HEK293 (cell line): ENCODE data around the gene PCCA.

Experiments
- CTCF ChIA-PET: fragments of 350-600 bp; formaldehyde crosslinking; extraction: SDS; loops from one replicate; lab custom pipeline; 2021; ENCODE audit warnings: antibody characterized with exemption; lab: Yijun Ruan, JAX
- POLR2A ChIA-PET: fragments of 300-600 bp; formaldehyde crosslinking; extraction: SDS; loops from one replicate; lab custom pipeline; 2020; ENCODE audit warnings: antibody characterized with exemption, inconsistent platforms; lab: Yijun Ruan, JAX
- H3K27ac ChIP-seq: fragments of 200-500 bp; sonication (Bioruptor generic); 2 replicates; pipeline ENCODE4 v1.5.1; 2014; ENCODE audit warnings: low read depth, low read length, control low read depth, inconsistent platforms; ENCODE audit errors: extremely low read depth
- H3K36me3 ChIP-seq, 2 experiments: fragments of 200-500 bp in 1 of 2; sonication (Bioruptor generic) in 1 of 2; 1 replicate in 1 of 2; 2 replicates in 1 of 2; pipeline ENCODE4 v1.5.1; 2014 to 2017; ENCODE audit warnings: inconsistent platforms in 2 of 2, low read length in 2 of 2; ENCODE audit not compliant: control insufficient read depth in 2 of 2, insufficient read depth in 1 of 2
- H3K4me1 ChIP-seq: fragments of 200-500 bp; sonication (Bioruptor generic); 2 replicates; pipeline ENCODE4 v1.5.1; 2014; ENCODE audit warnings: mild to moderate bottlenecking, low read length, inconsistent platforms; ENCODE audit not compliant: control insufficient read depth, insufficient read depth
- H3K4me3 ChIP-seq: 2 replicates; pipeline ENCODE4 v1.5.1; 2011; ENCODE audit warnings: low read depth, mild to moderate bottlenecking, control low read depth, low read length, moderate library complexity
- H3K9me3 ChIP-seq: fragments of 200-500 bp; sonication (Bioruptor generic); 2 replicates; pipeline ENCODE4 v1.5.1; 2014; ENCODE audit warnings: low read depth, low read length, inconsistent platforms; ENCODE audit not compliant: control insufficient read depth, insufficient read depth
- OSR2 ChIP-seq: fragments of 450-650 bp; formaldehyde crosslinking; IDR thresholded peaks from 2 replicates; pipeline ENCODE4 v1.5.1; 2016; ENCODE audit warnings: missing biosample characterization, missing genetic modification characterization
- ZBTB1 ChIP-seq: fragments of 450-650 bp; formaldehyde crosslinking; IDR thresholded peaks from 2 replicates; pipeline ENCODE4 v1.5.1; 2016; ENCODE audit warnings: missing biosample characterization, missing genetic modification characterization
- ZBTB17 ChIP-seq: fragments of 450-650 bp; formaldehyde crosslinking; IDR thresholded peaks from 2 replicates; pipeline ENCODE4 v1.5.1; 2016; ENCODE audit warnings: missing biosample characterization, missing genetic modification characterization
- ZNF10 ChIP-seq: fragments of 450-650 bp; formaldehyde crosslinking; IDR thresholded peaks from 2 replicates; pipeline ENCODE4 v1.5.1; 2017; ENCODE audit warnings: missing biosample characterization, missing genetic modification characterization
- ZNF175 ChIP-seq: fragments of 450-650 bp; formaldehyde crosslinking; IDR thresholded peaks from 2 replicates; pipeline ENCODE4 v1.5.1; 2016; ENCODE audit warnings: missing biosample characterization, missing genetic modification characterization
- ZNF202 ChIP-seq: fragments of 450-650 bp; formaldehyde crosslinking; IDR thresholded peaks from 2 replicates; pipeline ENCODE4 v1.5.1; 2016; ENCODE audit warnings: missing biosample characterization, missing genetic modification characterization, borderline replicate concordance
- ZNF37A ChIP-seq: fragments of 450-650 bp; IDR thresholded peaks from 2 replicates; pipeline ENCODE4 v1.5.1; 2018; ENCODE audit warnings: missing biosample characterization, missing genetic modification characterization
- ZNF391 ChIP-seq: fragments of 450-650 bp; formaldehyde crosslinking; IDR thresholded peaks from 2 replicates; pipeline ENCODE4 v1.5.1; 2016; ENCODE audit warnings: low read depth, missing biosample characterization, missing genetic modification characterization, borderline replicate concordance
- ZNF549 ChIP-seq: fragments of 450-650 bp; IDR thresholded peaks from 2 replicates; pipeline ENCODE4 v1.5.1; 2018; ENCODE audit warnings: missing biosample characterization, missing genetic modification characterization, mild to moderate bottlenecking, inconsistent platforms, moderate library complexity
- ZNF596 ChIP-seq: fragments of 450-650 bp; IDR thresholded peaks from 2 replicates; pipeline ENCODE4 v1.5.0; 2018; ENCODE audit warnings: missing biosample characterization, mild to moderate bottlenecking, missing genetic modification characterization, moderate library complexity
- ZNF660 ChIP-seq: fragments of 450-650 bp; IDR thresholded peaks from 2 replicates; pipeline ENCODE4 v1.5.1; 2018; ENCODE audit warnings: missing biosample characterization, mild to moderate bottlenecking, missing genetic modification characterization
- ZSCAN16 ChIP-seq: fragments of 450-650 bp; formaldehyde crosslinking; IDR thresholded peaks from 2 replicates; pipeline ENCODE4 v1.5.1; 2016; ENCODE audit warnings: missing biosample characterization, missing genetic modification characterization
- TF ChIP-seq, protein P1 (sequence below): fragments of 450-650 bp; formaldehyde crosslinking; IDR thresholded peaks from 2 replicates; pipeline ENCODE4 v1.5.1; 2016; ENCODE audit warnings: missing biosample characterization, missing genetic modification characterization
- TF ChIP-seq, protein P2 (sequence below): fragments of 450-650 bp; formaldehyde crosslinking; IDR thresholded peaks from 2 replicates; pipeline ENCODE4 v1.5.1; 2017; ENCODE audit warnings: missing biosample characterization, missing genetic modification characterization
- TF ChIP-seq, protein P3 (sequence below): fragments of 450-650 bp; formaldehyde crosslinking; IDR thresholded peaks from 2 replicates; pipeline ENCODE4 v1.5.1; 2017; ENCODE audit warnings: missing biosample characterization, missing genetic modification characterization
- TF ChIP-seq, protein P4 (sequence below): fragments of 450-650 bp; formaldehyde crosslinking; IDR thresholded peaks from 2 replicates; pipeline ENCODE4 v1.5.1; 2016; ENCODE audit warnings: missing biosample characterization, missing genetic modification characterization, low read depth
- TF ChIP-seq, protein P5 (sequence below): fragments of 450-650 bp; formaldehyde crosslinking; IDR thresholded peaks from 2 replicates; pipeline ENCODE4 v1.5.1; 2017; ENCODE audit warnings: missing biosample characterization, missing genetic modification characterization

The PCCA gene

DNA sequence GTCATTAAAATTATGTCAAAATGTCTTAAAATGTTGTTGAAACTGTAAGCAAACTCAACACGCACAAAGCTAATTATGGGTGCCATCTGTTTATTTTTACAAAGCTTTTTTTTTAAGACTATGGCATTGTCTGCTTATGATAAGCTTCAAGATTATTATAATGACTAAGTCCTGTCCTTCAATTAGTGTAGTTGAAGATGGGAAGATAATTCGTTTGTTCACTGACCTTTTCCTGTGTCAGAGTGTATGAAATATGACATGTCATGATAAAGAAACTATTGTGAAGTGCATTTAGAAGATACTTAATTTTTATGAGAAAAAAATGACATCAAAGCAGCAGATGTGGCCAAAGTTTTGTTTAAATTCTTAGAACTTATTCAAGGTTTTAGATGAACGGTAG is 211.3 kb downstream of the PCCA start:
- Histone ChIP-seq H3K27ac (no peak overlapping the region), H3K4me3 (no peak overlapping the region), H3K9me3 (no peaks in the 10 kb centered on the region), H3K4me1 (no peaks in the 10 kb centered on the region; the same call in 1 of the 2 replicates), H3K36me3 (no peaks in the 10 kb centered on the region)
- ChIA-PET POLR2A (no interaction called here), CTCF (no interaction called here)
- no peak for TF ChIP-seq ZNF175 (tag by site-specific recombination)
- no peak for TF ChIP-seq ZNF202
- TF ChIP-seq ZNF549 (tag by site-specific recombination), result no peak
- TF ChIP-seq, protein P1, sequence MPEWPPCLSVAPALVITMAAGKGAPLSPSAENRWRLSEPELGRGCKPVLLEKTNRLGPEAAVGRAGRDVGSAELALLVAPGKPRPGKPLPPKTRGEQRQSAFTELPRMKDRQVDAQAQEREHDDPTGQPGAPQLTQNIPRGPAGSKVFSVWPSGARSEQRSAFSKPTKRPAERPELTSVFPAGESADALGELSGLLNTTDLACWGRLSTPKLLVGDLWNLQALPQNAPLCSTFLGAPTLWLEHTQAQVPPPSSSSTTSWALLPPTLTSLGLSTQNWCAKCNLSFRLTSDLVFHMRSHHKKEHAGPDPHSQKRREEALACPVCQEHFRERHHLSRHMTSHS, result no peak
- TF ChIP-seq ZNF37A (tag by site-specific recombination), result no peak
- no peak for TF ChIP-seq ZSCAN16 (tag by site-specific recombination)
- TF ChIP-seq, protein P2, sequence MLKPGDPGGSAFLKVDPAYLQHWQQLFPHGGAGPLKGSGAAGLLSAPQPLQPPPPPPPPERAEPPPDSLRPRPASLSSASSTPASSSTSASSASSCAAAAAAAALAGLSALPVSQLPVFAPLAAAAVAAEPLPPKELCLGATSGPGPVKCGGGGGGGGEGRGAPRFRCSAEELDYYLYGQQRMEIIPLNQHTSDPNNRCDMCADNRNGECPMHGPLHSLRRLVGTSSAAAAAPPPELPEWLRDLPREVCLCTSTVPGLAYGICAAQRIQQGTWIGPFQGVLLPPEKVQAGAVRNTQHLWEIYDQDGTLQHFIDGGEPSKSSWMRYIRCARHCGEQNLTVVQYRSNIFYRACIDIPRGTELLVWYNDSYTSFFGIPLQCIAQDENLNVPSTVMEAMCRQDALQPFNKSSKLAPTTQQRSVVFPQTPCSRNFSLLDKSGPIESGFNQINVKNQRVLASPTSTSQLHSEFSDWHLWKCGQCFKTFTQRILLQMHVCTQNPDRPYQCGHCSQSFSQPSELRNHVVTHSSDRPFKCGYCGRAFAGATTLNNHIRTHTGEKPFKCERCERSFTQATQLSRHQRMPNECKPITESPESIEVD (tag by site-specific recombination), result 0 out of 2 replicates have a peak, but pooled peaks have one; percentile 11

DNA sequence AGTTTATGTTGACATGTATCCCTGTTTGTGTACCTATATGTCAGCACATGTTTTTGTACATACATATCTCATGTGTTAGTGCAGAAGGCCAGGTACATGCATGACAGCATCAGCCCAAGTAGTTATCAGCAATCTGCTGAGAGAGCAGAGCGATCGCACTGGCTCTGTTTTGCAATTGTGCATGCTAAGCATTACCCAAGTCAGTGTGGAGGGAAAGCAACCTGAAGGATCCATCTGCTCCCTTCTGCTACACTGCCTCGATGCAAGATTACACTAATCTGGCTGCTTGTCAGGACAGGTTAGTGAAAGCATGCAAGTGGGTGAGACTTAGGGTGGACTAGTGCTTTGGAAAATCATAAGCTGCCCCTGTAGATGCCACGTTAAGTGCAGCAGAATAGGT is 211.8 kb downstream of the PCCA start:
- CTCF ChIA-PET, result interaction anchor here (0.7 kb wide), 1 partner anchor 170 kb away, joined by 3 read pairs; no protein-coding TSS in a partner anchor
- Histone ChIP-seq H3K4me1 (no peaks in the 10 kb centered on the region; the same call in 1 of the 2 replicates), H3K4me3 (no peak overlapping the region), H3K36me3 (no peaks in the 10 kb centered on the region), H3K27ac (no peak overlapping the region), H3K9me3 (no peaks in the 10 kb centered on the region)
- TF ChIP-seq, protein P3, sequence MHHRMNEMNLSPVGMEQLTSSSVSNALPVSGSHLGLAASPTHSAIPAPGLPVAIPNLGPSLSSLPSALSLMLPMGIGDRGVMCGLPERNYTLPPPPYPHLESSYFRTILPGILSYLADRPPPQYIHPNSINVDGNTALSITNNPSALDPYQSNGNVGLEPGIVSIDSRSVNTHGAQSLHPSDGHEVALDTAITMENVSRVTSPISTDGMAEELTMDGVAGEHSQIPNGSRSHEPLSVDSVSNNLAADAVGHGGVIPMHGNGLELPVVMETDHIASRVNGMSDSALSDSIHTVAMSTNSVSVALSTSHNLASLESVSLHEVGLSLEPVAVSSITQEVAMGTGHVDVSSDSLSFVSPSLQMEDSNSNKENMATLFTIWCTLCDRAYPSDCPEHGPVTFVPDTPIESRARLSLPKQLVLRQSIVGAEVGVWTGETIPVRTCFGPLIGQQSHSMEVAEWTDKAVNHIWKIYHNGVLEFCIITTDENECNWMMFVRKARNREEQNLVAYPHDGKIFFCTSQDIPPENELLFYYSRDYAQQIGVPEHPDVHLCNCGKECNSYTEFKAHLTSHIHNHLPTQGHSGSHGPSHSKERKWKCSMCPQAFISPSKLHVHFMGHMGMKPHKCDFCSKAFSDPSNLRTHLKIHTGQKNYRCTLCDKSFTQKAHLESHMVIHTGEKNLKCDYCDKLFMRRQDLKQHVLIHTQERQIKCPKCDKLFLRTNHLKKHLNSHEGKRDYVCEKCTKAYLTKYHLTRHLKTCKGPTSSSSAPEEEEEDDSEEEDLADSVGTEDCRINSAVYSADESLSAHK (tag by site-specific recombination), result no peak
- TF ChIP-seq ZBTB17 (tag by site-specific recombination) (peak; percentile 44; the same call in 1 of the 2 replicates), ZBTB1 (tag by site-specific recombination) (no peak), ZNF391 (tag by site-specific recombination) (no peak), ZNF596 (tag by site-specific recombination) (no peak), ZNF660 (tag by site-specific recombination) (no peak), ZNF10 (no peak), ZSCAN16 (tag by site-specific recombination) (no peak)
- POLR2A ChIA-PET, result no interaction called here

DNA sequence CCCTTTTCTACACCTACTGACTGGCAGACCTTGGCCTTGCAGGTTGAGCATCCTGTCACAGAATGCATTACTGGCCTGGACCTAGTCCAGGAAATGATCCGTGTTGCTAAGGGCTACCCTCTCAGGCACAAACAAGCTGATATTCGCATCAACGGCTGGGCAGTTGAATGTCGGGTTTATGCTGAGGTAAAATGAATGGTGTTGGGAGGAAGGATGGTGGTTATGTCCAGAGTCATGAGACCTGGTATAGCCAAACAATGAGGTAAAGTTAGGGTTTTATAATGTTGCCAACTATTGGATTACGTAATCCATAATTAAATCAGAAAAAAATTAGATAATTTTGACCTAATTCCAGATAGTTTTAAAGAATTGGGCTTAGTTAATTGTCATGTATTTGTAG is 212.5 kb downstream of the PCCA start:
- Histone ChIP-seq H3K36me3 (no peaks in the 10 kb centered on the region), H3K9me3 (no peaks in the 10 kb centered on the region), H3K27ac (no peak overlapping the region), H3K4me1 (no peaks in the 10 kb centered on the region; the same call in 1 of the 2 replicates), H3K4me3 (no peak overlapping the region)
- TF ChIP-seq, protein P4, sequence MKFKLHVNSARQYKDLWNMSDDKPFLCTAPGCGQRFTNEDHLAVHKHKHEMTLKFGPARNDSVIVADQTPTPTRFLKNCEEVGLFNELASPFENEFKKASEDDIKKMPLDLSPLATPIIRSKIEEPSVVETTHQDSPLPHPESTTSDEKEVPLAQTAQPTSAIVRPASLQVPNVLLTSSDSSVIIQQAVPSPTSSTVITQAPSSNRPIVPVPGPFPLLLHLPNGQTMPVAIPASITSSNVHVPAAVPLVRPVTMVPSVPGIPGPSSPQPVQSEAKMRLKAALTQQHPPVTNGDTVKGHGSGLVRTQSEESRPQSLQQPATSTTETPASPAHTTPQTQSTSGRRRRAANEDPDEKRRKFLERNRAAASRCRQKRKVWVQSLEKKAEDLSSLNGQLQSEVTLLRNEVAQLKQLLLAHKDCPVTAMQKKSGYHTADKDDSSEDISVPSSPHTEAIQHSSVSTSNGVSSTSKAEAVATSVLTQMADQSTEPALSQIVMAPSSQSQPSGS (tag by site-specific recombination), result peak; percentile 34; the same call in 1 of the 2 replicates
- TF ChIP-seq, protein P5, sequence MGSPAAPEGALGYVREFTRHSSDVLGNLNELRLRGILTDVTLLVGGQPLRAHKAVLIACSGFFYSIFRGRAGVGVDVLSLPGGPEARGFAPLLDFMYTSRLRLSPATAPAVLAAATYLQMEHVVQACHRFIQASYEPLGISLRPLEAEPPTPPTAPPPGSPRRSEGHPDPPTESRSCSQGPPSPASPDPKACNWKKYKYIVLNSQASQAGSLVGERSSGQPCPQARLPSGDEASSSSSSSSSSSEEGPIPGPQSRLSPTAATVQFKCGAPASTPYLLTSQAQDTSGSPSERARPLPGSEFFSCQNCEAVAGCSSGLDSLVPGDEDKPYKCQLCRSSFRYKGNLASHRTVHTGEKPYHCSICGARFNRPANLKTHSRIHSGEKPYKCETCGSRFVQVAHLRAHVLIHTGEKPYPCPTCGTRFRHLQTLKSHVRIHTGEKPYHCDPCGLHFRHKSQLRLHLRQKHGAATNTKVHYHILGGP, result no peak
- no peak for TF ChIP-seq OSR2 (tag by site-specific recombination)
- CTCF ChIA-PET, result interaction anchor here (0.7 kb wide), 2 partner anchors 144 to 171 kb away, joined by 3 read pairs; no protein-coding TSS in a partner anchor
- POLR2A ChIA-PET, result no interaction called here
